Measurements from ENCODE around the gene CPLX4. TPM values are rescaled to one million over a fixed set of nuclear protein-coding genes. Genes with fewer than 3 reads are reported as not detected.

The CPLX4 gene
- total RNA-seq: not detected in 2 replicates

DNA sequence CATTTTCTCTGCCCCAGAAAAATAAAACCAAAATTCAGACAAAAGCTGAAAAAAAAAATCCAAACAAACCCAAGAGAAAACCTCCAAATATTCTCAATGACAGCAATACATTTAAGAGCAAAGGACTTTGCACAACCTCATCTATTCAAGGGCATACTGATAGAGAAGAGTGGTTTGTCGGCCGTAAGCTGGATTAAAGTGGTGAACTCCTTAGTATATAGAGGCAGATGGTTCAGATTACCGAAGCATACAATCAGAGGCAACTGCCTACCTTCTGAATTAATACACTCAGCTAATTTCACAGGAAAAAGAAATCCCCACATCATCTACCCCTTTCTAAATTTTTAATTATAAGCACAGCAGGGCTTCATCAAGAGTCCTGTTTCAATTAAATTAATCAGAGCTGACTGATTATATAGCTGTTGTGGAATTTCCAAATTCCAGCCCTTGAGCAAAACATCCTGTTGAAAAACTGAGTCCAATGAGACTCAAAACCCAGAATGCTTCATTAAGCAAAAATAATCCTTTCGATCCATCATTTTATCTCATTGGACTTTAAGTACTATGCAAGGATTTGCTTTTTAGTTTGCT is at the start of gene CPLX4:
Gene CPLX4, minus strand, starts transcription at position 190 of the 591 bp plus-strand sequence. Its CDS starts 187 bp downstream, at position 3.

DNA sequence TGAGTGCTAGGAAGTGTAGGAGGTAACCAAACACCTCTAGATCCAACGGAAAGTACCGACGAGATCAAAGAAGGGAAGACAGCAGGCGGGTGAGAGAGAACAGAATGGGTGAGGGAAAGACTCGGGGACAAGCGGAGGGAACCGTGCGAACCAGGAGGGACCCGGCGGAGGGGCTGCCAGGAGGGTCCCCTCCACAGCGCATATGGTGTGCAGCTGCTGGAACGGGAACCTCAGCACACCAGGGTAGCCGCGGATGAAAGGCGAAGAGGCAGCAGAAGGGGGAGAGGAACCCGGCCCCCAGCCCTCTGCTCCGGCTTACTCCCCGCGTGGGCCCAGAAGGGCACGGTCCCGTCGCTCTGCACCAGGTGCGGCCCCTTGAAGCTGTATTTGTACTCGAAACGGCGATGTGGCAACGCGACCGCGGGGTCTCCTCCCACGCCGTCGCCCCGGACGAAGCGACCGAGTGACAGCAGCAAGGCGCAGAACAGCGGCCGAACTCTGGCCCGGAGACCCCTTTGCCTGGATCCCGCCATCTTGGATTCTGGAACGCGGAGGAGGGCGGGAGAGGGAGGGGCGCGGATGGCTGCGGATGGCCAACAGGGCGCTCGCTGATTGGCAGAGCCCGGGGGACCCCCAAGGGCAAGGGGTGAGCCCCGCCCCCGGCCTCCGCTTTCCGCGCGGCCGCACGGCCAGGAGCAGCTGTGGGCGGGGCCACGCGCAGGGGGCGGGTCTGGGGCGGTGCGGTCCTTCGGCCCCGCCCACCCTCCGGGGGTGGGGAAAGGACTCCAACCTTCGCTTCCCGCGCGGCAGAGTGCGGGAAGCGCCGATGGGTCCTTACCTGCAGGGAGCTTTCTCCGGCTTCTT is 40.5 kb upstream of the CPLX4 start, which contains the start of gene LMAN1:
Gene LMAN1, minus strand, starts transcription at position 554 of the 864 bp plus-strand sequence. Its CDS starts 21 bp downstream, at position 533.

DNA sequence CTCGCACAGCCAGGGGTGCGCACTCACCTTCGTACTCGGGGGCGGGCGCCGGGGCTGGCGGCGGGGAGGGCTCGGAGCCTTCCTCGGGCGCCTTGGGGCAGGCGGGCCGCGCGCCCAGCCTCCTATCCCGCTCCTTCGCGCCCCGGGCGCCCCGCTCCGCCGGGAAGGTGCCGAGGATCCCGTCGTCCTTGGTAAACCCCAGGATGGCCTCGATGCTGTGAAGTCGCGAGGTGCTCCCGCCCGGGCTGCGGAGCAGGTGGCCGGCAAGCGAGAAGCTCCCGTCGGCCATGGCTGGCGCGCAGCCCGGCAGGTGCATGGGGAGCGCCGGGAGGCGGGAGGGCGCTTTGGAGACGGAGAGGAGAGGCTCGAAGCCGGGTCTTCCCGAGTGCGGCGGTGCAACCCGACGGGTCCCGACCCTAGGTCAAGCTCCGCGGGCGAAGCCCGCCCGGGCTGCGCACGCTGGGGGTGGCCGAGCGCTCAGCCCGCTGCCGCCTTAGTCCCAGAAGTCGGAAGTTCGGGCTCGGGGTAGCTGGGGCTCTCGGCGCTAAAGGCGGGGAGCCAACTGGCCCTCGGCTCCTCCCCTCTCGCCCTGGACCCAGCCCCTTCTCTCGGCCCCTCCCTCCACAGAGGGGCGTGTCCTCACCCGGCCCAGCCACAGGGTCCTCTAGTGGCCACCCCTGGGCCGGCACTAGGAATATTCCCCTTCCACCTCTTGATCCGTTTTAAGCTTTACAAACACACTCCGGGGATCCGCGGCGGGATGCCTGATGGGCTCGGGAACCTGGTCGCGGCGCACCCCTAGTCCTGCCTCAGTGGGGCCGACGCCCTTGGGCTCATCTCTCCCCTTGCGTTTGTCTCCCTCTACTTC is 45.3 kb downstream of the CPLX4 start, which contains the start of gene RAX:
Gene RAX, minus strand, starts transcription at position 564 of the 868 bp plus-strand sequence. Its CDS starts 248 bp downstream, at position 316.

Other genes starting within 250 kb of the CPLX4 start
- 29.5 and 42.3 TPM in 2 replicates for gene SEC11C, start 178.8 kb downstream of the CPLX4 start, total RNA-seq
- not detected in 2 replicates for gene GRP, start 98.5 kb downstream of the CPLX4 start, total RNA-seq
- gene RAX, start 45.2 kb downstream of the CPLX4 start, total RNA-seq: not detected in 2 replicates
- gene LMAN1, start 40.6 kb upstream of the CPLX4 start, total RNA-seq: 76.8 and 91.3 TPM in 2 replicates